GM19240 (cell line): ENCODE measurements around the gene PTPRM.
"Not testable (repeated sequence)": the region's sequence is repeated elsewhere in the genome, so short reads cannot be mapped to it uniquely, and the experiment has no call there.

Experiments
- DNase-seq: peaks from one replicate; pipeline ENCODE4 v3.0.0; 2011; ENCODE audit warnings: low spot score; ENCODE audit not compliant: insufficient read length

PTPRM gene

GRCh38 chr18:8040021-8040420 is 472.9 kb downstream of the PTPRM start:
- no peak for DNase-seq

GRCh38 chr18:8041526-8042111 is 474.5 kb downstream of the PTPRM start:
- DNase-seq: no peak

- DNase-seq: no peak
Observed at GRCh38 chr18:8044004-8044403, 476.9 kb downstream of the PTPRM start.

- no peak for DNase-seq
Observed at GRCh38 chr18:8045160-8045883, 478.2 kb downstream of the PTPRM start.

GRCh38 chr18:8045884-8046281 is 478.8 kb downstream of the PTPRM start:
- DNase-seq: no peak

- DNase-seq: no peak
Observed at GRCh38 chr18:8046441-8046840, 479.3 kb downstream of the PTPRM start.

- no peak for DNase-seq
Observed at GRCh38 chr18:8049147-8049546, 482.0 kb downstream of the PTPRM start.

GRCh38 chr18:8050616-8051329 is 483.7 kb downstream of the PTPRM start:
- no peak for DNase-seq

GRCh38 chr18:8051453-8051852 is 484.3 kb downstream of the PTPRM start:
- DNase-seq: no peak

GRCh38 chr18:8052237-8052701 is 485.2 kb downstream of the PTPRM start:
- DNase-seq: no peak

- DNase-seq: no peak
Observed at GRCh38 chr18:8056723-8057122, 489.6 kb downstream of the PTPRM start.

- DNase-seq: not testable (repeated sequence)
Observed at GRCh38 chr18:8063152-8063551, 496.0 kb downstream of the PTPRM start.

- DNase-seq: no peak
Observed at GRCh38 chr18:8063733-8064132, 496.6 kb downstream of the PTPRM start.

GRCh38 chr18:8065284-8065683 is 498.2 kb downstream of the PTPRM start:
- no peak for DNase-seq

GRCh38 chr18:8065773-8066172 is 498.7 kb downstream of the PTPRM start:
- no peak for DNase-seq

- no peak for DNase-seq
Observed at GRCh38 chr18:8069708-8070107, 502.6 kb downstream of the PTPRM start.

GRCh38 chr18:8073167-8073566 is 506.1 kb downstream of the PTPRM start:
- DNase-seq: no peak

GRCh38 chr18:8080092-8080491 is 513.0 kb downstream of the PTPRM start:
- no peak for DNase-seq

GRCh38 chr18:8081267-8081666 is 514.2 kb downstream of the PTPRM start:
- no peak for DNase-seq

GRCh38 chr18:8081872-8082553 is 514.9 kb downstream of the PTPRM start:
- DNase-seq: no peak

GRCh38 chr18:8084160-8084559 is 517.0 kb downstream of the PTPRM start:
- DNase-seq: no peak

- no peak for DNase-seq
Observed at GRCh38 chr18:8088626-8089025, 521.5 kb downstream of the PTPRM start.
